GM12878 (cell line): ENCODE results near the gene PAPPA. TPM values are rescaled to one million over a fixed set of nuclear protein-coding genes. Genes with fewer than 3 reads are reported as not detected.

Experiments
- ATAC-seq: fragments of 200-7000 bp; cut with Tn5 transposase; 3 replicates; pipeline ENCODE4 v1.9.1; 2020; ENCODE audit warnings: mild to moderate bottlenecking, moderate library complexity
- BruUV-seq: library from RNA; stranded (reverse); fragments of 400-500 nt; replicated peaks from 2 replicates; lab custom pipeline; 2021; lab: Mats Ljungman, UMichigan
- CTCF ChIA-PET: fragments of 300-600 bp; sonication (Branson Sonifier 250); formaldehyde crosslinking; extraction: SDS; loops from one replicate; lab custom pipeline; 2021; ENCODE audit warnings: inconsistent platforms; lab: Yijun Ruan, JAX
- POLR2A ChIA-PET: fragments of 350-600 bp; formaldehyde crosslinking; extraction: SDS; loops from one replicate; lab custom pipeline; 2021; ENCODE audit warnings: inconsistent platforms; lab: Charles Lee
- RAD21 ChIA-PET: fragments of 300-600 bp; sonication (Branson Sonifier 250); formaldehyde crosslinking; loops from one replicate; lab custom pipeline; 2023; ENCODE audit warnings: antibody characterized with exemption; ENCODE audit not compliant: unreplicated experiment; lab: Charles Lee
- SMC1A ChIA-PET: fragments of 300-600 bp; sonication (Branson Sonifier 250); formaldehyde crosslinking; loops from one replicate; lab custom pipeline; 2023; ENCODE audit not compliant: unreplicated experiment, uncharacterized antibody; lab: Charles Lee
- DNase-seq: peaks from one replicate; pipeline ENCODE4 v3.0.0-alpha.2; 2011; ENCODE audit warnings: low read depth, low spot score
- FAIRE-seq: peaks from 3 replicates; lab custom pipeline; 2011; peaks lifted over from hg19 to GRCh38; lab: Jason Lieb, UNC
- H2AFZ ChIP-seq: 2 replicates; pipeline ENCODE4 v1.6.0; 2011; ENCODE audit warnings: low read depth, low read length, control low read depth; ENCODE audit not compliant: control insufficient read depth
- H3K27ac ChIP-seq: 2 replicates; pipeline ENCODE4 v1.5.1; 2011; ENCODE audit warnings: control low read depth; ENCODE audit not compliant: control insufficient read depth, insufficient read depth
- H3K27me3 ChIP-seq, 2 experiments: replicated peaks in 1 of 2; 2 replicates each; pipeline versions ENCODE4 v1.6.0 to v1.6.1; 2011; ENCODE audit warnings: low read length in 1 of 2; ENCODE audit not compliant: control insufficient read depth in 2 of 2, insufficient read depth in 2 of 2
- H3K36me3 ChIP-seq, 2 experiments: 2 replicates each; pipeline ENCODE4 v1.5.1; 2011; ENCODE audit warnings: low read length in 1 of 2; ENCODE audit not compliant: control insufficient read depth in 2 of 2, insufficient read depth in 2 of 2
- H3K4me1 ChIP-seq: 2 replicates; pipeline ENCODE4 v1.6.1; 2011; ENCODE audit warnings: mild to moderate bottlenecking, low read length, moderate library complexity, mixed read lengths; ENCODE audit not compliant: control insufficient read depth, insufficient read depth
- H3K4me2 ChIP-seq: 2 replicates; pipeline ENCODE4 v1.6.0; 2011; ENCODE audit warnings: control low read depth; ENCODE audit not compliant: control insufficient read depth, insufficient read depth
- H3K4me3 ChIP-seq: fragments of 200-600 bp; sonication (generic); 2 replicates; pipeline ENCODE4 v1.5.1; 2016
- H3K79me2 ChIP-seq: 2 replicates; pipeline ENCODE4 v1.6.0; 2011; ENCODE audit warnings: low read length; ENCODE audit not compliant: control insufficient read depth, insufficient read depth
- H3K9ac ChIP-seq: 2 replicates; pipeline ENCODE4 v1.8.0; 2011; ENCODE audit warnings: low read length, control low read depth, mixed read lengths; ENCODE audit not compliant: control insufficient read depth, insufficient read depth
- H3K9me3 ChIP-seq: replicated peaks from 3 replicates; pipeline ENCODE4 v1.5.1; 2011; ENCODE audit warnings: mild to moderate bottlenecking, low read length; ENCODE audit not compliant: control insufficient read depth, insufficient read depth
- H4K20me1 ChIP-seq: 2 replicates; pipeline ENCODE4 v1.6.0; 2011; ENCODE audit not compliant: control insufficient read depth, insufficient read depth
- BCL3 ChIP-seq: IDR thresholded peaks from 2 replicates; pipeline ENCODE4 v1.6.1; 2011; ENCODE audit warnings: borderline replicate concordance, low read depth, mild to moderate bottlenecking, moderate library complexity, low read length; ENCODE audit not compliant: insufficient read depth, poor library complexity, severe bottlenecking
- CBFB ChIP-seq: IDR thresholded peaks from 2 replicates; pipeline ENCODE4 v1.6.1; 2016; ENCODE audit warnings: antibody characterized with exemption, low read depth
- CEBPB ChIP-seq, 2 experiments: fragments of 150-350 bp in 1 of 2; IDR thresholded peaks; 2 replicates each; pipeline ENCODE4 v1.6.1; 2012 to 2014; ENCODE audit warnings: low read depth in 2 of 2, low read length in 2 of 2, borderline replicate concordance in 1 of 2, inconsistent platforms in 1 of 2
- CTCF ChIP-seq, 3 experiments: IDR thresholded peaks in 2 of 3; conservative IDR thresholded peaks in 1 of 3; 2 replicates each; pipeline ENCODE4 v1.5.1; 2011; ENCODE audit warnings: low read depth in 3 of 3, low read length in 3 of 3, mild to moderate bottlenecking in 3 of 3, control low read depth in 2 of 3, moderate library complexity in 2 of 3, inconsistent platforms in 1 of 3, mixed read lengths in 1 of 3; ENCODE audit not compliant: control insufficient read depth in 2 of 3, insufficient read depth in 1 of 3; ENCODE audit errors: extremely low read depth in 1 of 3
- EZH2 ChIP-seq: IDR thresholded peaks from 2 replicates; pipeline ENCODE4 v1.6.1; 2012; ENCODE audit warnings: low read depth, mild to moderate bottlenecking, control low read depth, inconsistent platforms, low read length, borderline replicate concordance; ENCODE audit not compliant: control insufficient read depth
- NR2C2 ChIP-seq: IDR thresholded peaks from 2 replicates; pipeline ENCODE4 v1.6.1; 2011; ENCODE audit warnings: borderline replicate concordance, low read depth; ENCODE audit not compliant: control insufficient read depth, insufficient read length
- POU2F2 ChIP-seq: IDR thresholded peaks from 3 replicates; pipeline ENCODE4 v1.6.1; 2011; ENCODE audit warnings: low read depth, mild to moderate bottlenecking, low read length, borderline replicate concordance
- SMAD5 ChIP-seq: IDR thresholded peaks from 2 replicates; pipeline ENCODE4 v1.6.1; 2016; ENCODE audit warnings: antibody characterized with exemption, low read depth
- ZBTB40 ChIP-seq: fragments of 450-650 bp; IDR thresholded peaks from 2 replicates; pipeline ENCODE4 v1.6.1; 2016; ENCODE audit warnings: mild to moderate bottlenecking, moderate library complexity, borderline replicate concordance
- WGBS: methylation state at CpG from one replicate; pipeline ENCODE4 v1.1.6; 2016; ENCODE audit warnings: low lambda C conversion rate; ENCODE audit not compliant: insufficient replicate concordance, insufficient coverage; ENCODE audit errors: missing lambda C conversion rate; 5-methylcytosine and 5-hydroxymethylcytosine counted together
- in situ Hi-C: fragments of 300-500 bp; cut with MboI; formaldehyde crosslinking; loops from 9 replicates; pipeline ENCODE4 v1.14.3; 2018; ENCODE audit warnings: mixed read lengths
- intact Hi-C: fragments of 100-400 bp; cut with micrococcal nuclease; formaldehyde crosslinking; loops from one replicate; pipeline ENCODE4 v1.14.2; 2022; ENCODE audit not compliant: unreplicated experiment
- polyA plus RNA-seq, 11 experiments: library from polyadenylated mRNA; depleted of rRNA in 4 of 11; unstranded in 6 of 11; stranded (reverse) in 5 of 11; fragments of >200 nt; fragmentation: Nextera tagmentation in 4 of 11; fragmentation: Illumina TruSeq in 1 of 11; extraction: Ambion mirVana in 4 of 11; extraction: Trizol in 1 of 11; gene quantifications; 1 replicate in 1 of 11; 2 replicates in 10 of 11; pipeline versions ENCODE4 v1.2.1 to v1.2.3, GENCODE V29; 2011 to 2016; ENCODE audit warnings: inconsistent platforms in 2 of 11, missing spikeins in 2 of 11, low read depth in 1 of 11
- total RNA-seq, 4 experiments: library from RNA; depleted of rRNA in 3 of 4; stranded (reverse); fragments of >200 nt in 3 of 4; fragmentation: Illumina TruSeq in 1 of 4; extraction: Trizol in 1 of 4; gene quantifications; 2 replicates each; pipeline versions ENCODE4 v1.2.1 to v1.2.3, GENCODE V29; 2013 to 2021

PAPPA gene
- total and polyA plus RNA-seq, 10 of the 15 experiments (the other 5 are each of a cell fraction or from before 2014, with no cell fraction given) = under 0.01 to 0.19 (median 0.02) TPM; not detected in 4

- Histone ChIP-seq H3K9ac (no peak overlapping the region), H3K9me3 (no peaks in the 10 kb centered on the region), H3K4me2 (no peak overlapping the region), H4K20me1 (no peaks in the 10 kb centered on the region), H3K36me3 (no peaks in the 10 kb centered on the region), H2AFZ (no peak overlapping the region), H3K27ac (no peak overlapping the region), H3K27me3 (no peaks in the 10 kb centered on the region), H3K79me2 (no peaks in the 10 kb centered on the region), H3K4me3 (no peak overlapping the region), H3K4me1 (no peaks in the 10 kb centered on the region)
- no peak for ATAC-seq
- in situ Hi-C loops = no loop called here
- no peak for TF ChIP-seq CBFB
- no peak for TF ChIP-seq POU2F2
- no peak for TF ChIP-seq CTCF (IDR thresholded peaks at IDR 0.05 in 2 of 3, conservative IDR thresholded peaks at IDR 0.05 in 1 of 3; ENCODE audit: control insufficient read depth in 2 of 3, extremely low read depth in 1 of 3, insufficient read depth in 1 of 3, low read depth in 3 of 3, low read length in 3 of 3)
- SMC1A ChIA-PET = interaction anchor here (1.0 kb wide), 1 partner anchor 14 kb away, joined by 3 read pairs; no protein-coding TSS in a partner anchor
- CTCF ChIA-PET = no interaction called here
- RAD21 ChIA-PET = no interaction called here
- BruUV-seq = no TSS peak
- 62% methylated on average over 4 of the region's 4 CpGs for WGBS
- no peak for DNase-seq
- POLR2A ChIA-PET = no interaction called here
- intact Hi-C loops = no loop called here
- FAIRE-seq = no peak
Measured at GRCh38 chr9:116382053-116382452, 228.5 kb downstream of the PAPPA start.

- H3K27ac ChIP-seq = no peak overlapping the region
- no peak; the same call in 1 of the 3 replicates for ATAC-seq
- intact Hi-C loops = no loop called here
- TF ChIP-seq ZBTB40 (no peak), BCL3 (no peak), SMAD5 (no peak), EZH2 (no peak), NR2C2 (no peak), POU2F2 (no peak), CEBPB (IDR thresholded peaks at IDR 0.05; ENCODE audit: borderline replicate concordance in 1 of 2, low read depth in 2 of 2, low read length in 2 of 2) (no peak)
Measured at GRCh38 chr9:116383133-116383532, 229.5 kb downstream of the PAPPA start.

More at GRCh38 chr9:116383133-116383532, 229.5 kb downstream of the PAPPA start:
- ChIA-PET POLR2A (no interaction called here), CTCF (no interaction called here), RAD21 (no interaction called here), SMC1A (no interaction called here)
- Histone ChIP-seq H3K79me2 (no peaks in the 10 kb centered on the region), H3K4me3 (no peak overlapping the region), H3K4me2 (no peak overlapping the region), H3K27me3 (no peaks in the 10 kb centered on the region), H3K36me3 (no peaks in the 10 kb centered on the region), H3K9ac (no peak overlapping the region), H4K20me1 (no peaks in the 10 kb centered on the region), H3K4me1 (no peaks in the 10 kb centered on the region), H3K9me3 (no peaks in the 10 kb centered on the region), H2AFZ (no peak overlapping the region)
- in situ Hi-C loops = no loop called here
- WGBS = 42% methylated on average over 5 of the region's 5 CpGs
- no TSS peak for BruUV-seq
- no peak for DNase-seq
- no peak for FAIRE-seq
